GM12878 (cell line): ENCODE data around the gene DHX16. TPM values are rescaled to one million over a fixed set of nuclear protein-coding genes. Genes with fewer than 3 reads are reported as not detected.

Experiments used
- ATAC-seq: fragments of 200-7000 bp; cut with Tn5 transposase; 3 replicates; pipeline ENCODE4 v1.9.1; 2020; ENCODE audit warnings: mild to moderate bottlenecking, moderate library complexity
- BruUV-seq: library from RNA; stranded (reverse); fragments of 400-500 nt; replicated peaks from 2 replicates; lab custom pipeline; 2021; lab: Mats Ljungman, UMichigan
- CTCF ChIA-PET: fragments of 300-600 bp; sonication (Branson Sonifier 250); formaldehyde crosslinking; extraction: SDS; loops from one replicate; lab custom pipeline; 2021; ENCODE audit warnings: inconsistent platforms; lab: Yijun Ruan, JAX
- POLR2A ChIA-PET: fragments of 350-600 bp; formaldehyde crosslinking; extraction: SDS; loops from one replicate; lab custom pipeline; 2021; ENCODE audit warnings: inconsistent platforms; lab: Charles Lee
- RAD21 ChIA-PET: fragments of 300-600 bp; sonication (Branson Sonifier 250); formaldehyde crosslinking; loops from one replicate; lab custom pipeline; 2023; ENCODE audit warnings: antibody characterized with exemption; ENCODE audit not compliant: unreplicated experiment; lab: Charles Lee
- SMC1A ChIA-PET: fragments of 300-600 bp; sonication (Branson Sonifier 250); formaldehyde crosslinking; loops from one replicate; lab custom pipeline; 2023; ENCODE audit not compliant: unreplicated experiment, uncharacterized antibody; lab: Charles Lee
- DNase-seq: peaks from one replicate; pipeline ENCODE4 v3.0.0-alpha.2; 2011; ENCODE audit warnings: low read depth, low spot score
- FAIRE-seq: peaks from 3 replicates; lab custom pipeline; 2011; peaks lifted over from hg19 to GRCh38; lab: Jason Lieb, UNC
- H2AFZ ChIP-seq: 2 replicates; pipeline ENCODE4 v1.6.0; 2011; ENCODE audit warnings: low read depth, low read length, control low read depth; ENCODE audit not compliant: control insufficient read depth
- H3K27ac ChIP-seq: 2 replicates; pipeline ENCODE4 v1.5.1; 2011; ENCODE audit warnings: control low read depth; ENCODE audit not compliant: control insufficient read depth, insufficient read depth
- H3K27me3 ChIP-seq, 2 experiments: replicated peaks in 1 of 2; 2 replicates each; pipeline versions ENCODE4 v1.6.0 to v1.6.1; 2011; ENCODE audit warnings: low read length in 1 of 2; ENCODE audit not compliant: control insufficient read depth in 2 of 2, insufficient read depth in 2 of 2
- H3K36me3 ChIP-seq, 2 experiments: 2 replicates each; pipeline ENCODE4 v1.5.1; 2011; ENCODE audit warnings: low read length in 1 of 2; ENCODE audit not compliant: control insufficient read depth in 2 of 2, insufficient read depth in 2 of 2
- H3K4me1 ChIP-seq: 2 replicates; pipeline ENCODE4 v1.6.1; 2011; ENCODE audit warnings: mild to moderate bottlenecking, low read length, moderate library complexity, mixed read lengths; ENCODE audit not compliant: control insufficient read depth, insufficient read depth
- H3K4me2 ChIP-seq: 2 replicates; pipeline ENCODE4 v1.6.0; 2011; ENCODE audit warnings: control low read depth; ENCODE audit not compliant: control insufficient read depth, insufficient read depth
- H3K4me3 ChIP-seq: fragments of 200-600 bp; sonication (generic); 2 replicates; pipeline ENCODE4 v1.5.1; 2016
- H3K79me2 ChIP-seq: 2 replicates; pipeline ENCODE4 v1.6.0; 2011; ENCODE audit warnings: low read length; ENCODE audit not compliant: control insufficient read depth, insufficient read depth
- H3K9ac ChIP-seq: 2 replicates; pipeline ENCODE4 v1.8.0; 2011; ENCODE audit warnings: low read length, control low read depth, mixed read lengths; ENCODE audit not compliant: control insufficient read depth, insufficient read depth
- H3K9me3 ChIP-seq: replicated peaks from 3 replicates; pipeline ENCODE4 v1.5.1; 2011; ENCODE audit warnings: mild to moderate bottlenecking, low read length; ENCODE audit not compliant: control insufficient read depth, insufficient read depth
- H4K20me1 ChIP-seq: 2 replicates; pipeline ENCODE4 v1.6.0; 2011; ENCODE audit not compliant: control insufficient read depth, insufficient read depth
- MXI1 ChIP-seq: fragments of 150-350 bp; IDR thresholded peaks from 2 replicates; pipeline ENCODE4 v1.6.1; 2011; ENCODE audit warnings: low read depth, mild to moderate bottlenecking, inconsistent platforms, low read length, improper control_type of control experiment
- SP1 ChIP-seq: IDR thresholded peaks from one replicate; pipeline ENCODE4 v1.6.1; 2011; ENCODE audit warnings: low read depth, low read length
- WGBS: methylation state at CpG from one replicate; pipeline ENCODE4 v1.1.6; 2016; ENCODE audit warnings: low lambda C conversion rate; ENCODE audit not compliant: insufficient replicate concordance, insufficient coverage; ENCODE audit errors: missing lambda C conversion rate; 5-methylcytosine and 5-hydroxymethylcytosine counted together
- in situ Hi-C: fragments of 300-500 bp; cut with MboI; formaldehyde crosslinking; loops from 9 replicates; pipeline ENCODE4 v1.14.3; 2018; ENCODE audit warnings: mixed read lengths
- intact Hi-C: fragments of 100-400 bp; cut with micrococcal nuclease; formaldehyde crosslinking; loops from one replicate; pipeline ENCODE4 v1.14.2; 2022; ENCODE audit not compliant: unreplicated experiment
- polyA plus RNA-seq, 11 experiments: library from polyadenylated mRNA; depleted of rRNA in 4 of 11; unstranded in 6 of 11; stranded (reverse) in 5 of 11; fragments of >200 nt; fragmentation: Nextera tagmentation in 4 of 11; fragmentation: Illumina TruSeq in 1 of 11; extraction: Ambion mirVana in 4 of 11; extraction: Trizol in 1 of 11; gene quantifications; 1 replicate in 1 of 11; 2 replicates in 10 of 11; pipeline versions ENCODE4 v1.2.1 to v1.2.3, GENCODE V29; 2011 to 2016; ENCODE audit warnings: inconsistent platforms in 2 of 11, missing spikeins in 2 of 11, low read depth in 1 of 11
- total RNA-seq, 4 experiments: library from RNA; depleted of rRNA in 3 of 4; stranded (reverse); fragments of >200 nt in 3 of 4; fragmentation: Illumina TruSeq in 1 of 4; extraction: Trizol in 1 of 4; gene quantifications; 2 replicates each; pipeline versions ENCODE4 v1.2.1 to v1.2.3, GENCODE V29; 2013 to 2021

The DHX16 gene
- total and polyA plus RNA-seq, 10 of the 15 experiments (the other 5 are each of a cell fraction or from before 2014, with no cell fraction given), result 10.1 to 41.4 (median 38.3) TPM

- intact Hi-C loops, result no loop called here
- FAIRE-seq, result no peak
- CTCF ChIA-PET, result interaction anchor here (0.6 to 2.1 kb wide), 13 partner anchors 11 to 259 kb away, joined by 3 to 8 read pairs (median 5); partner anchors contain the start of genes DHX16 and PRR3
- Histone ChIP-seq H3K9ac (peak overlapping the region; percentile 95), H3K9me3 (no peaks in the 10 kb centered on the region; the same call in 2 of the 3 replicates), H3K4me2 (peak overlapping the region; percentile 81), H3K27ac (peak overlapping the region; percentile 99), H2AFZ (peak overlapping the region; percentile 1; the same call in 1 of the 2 replicates), H3K36me3 (peaks cover 6 to 33% of the 10 kb centered on the region in 2 experiments; a peak in 3 of 4 replicates), H3K4me1 (peaks cover 3% of the 10 kb centered on the region), H4K20me1 (0 out of 2 replicates have a peak, but pooled peaks cover 6% of the 10 kb centered on the region), H3K27me3 (no peaks in the 10 kb centered on the region), H3K4me3 (peak overlapping the region; percentile 80), H3K79me2 (peaks cover 56% of the 10 kb centered on the region)
- SMC1A ChIA-PET, result interaction anchor here (0.8 to 2.8 kb wide), 14 partner anchors 8 to 295 kb away, joined by 3 to 12 read pairs (median 4); partner anchors contain the start of genes ATAT1, C6orf136, DHX16 and VARS2
- RAD21 ChIA-PET, result interaction anchor here (0.9 to 1.5 kb wide), 2 partner anchors 89 to 113 kb away, joined by 4 to 8 read pairs; no protein-coding TSS in a partner anchor
- in situ Hi-C loops, result loop anchor here (5.0 kb wide), 1 partner anchor 99 kb away; the partner anchor contains the start of gene MDC1
- ATAC-seq, result no peak
- no peak for DNase-seq
- WGBS, result under 1% methylated on average over 8 of the region's 8 CpGs
- no TSS peak for BruUV-seq
- POLR2A ChIA-PET, result interaction anchor here (0.7 to 2.0 kb wide), 20 partner anchors 8 to 204 kb away, joined by 3 to 11 read pairs (median 4); partner anchors contain the start of genes ABCF1, ATAT1, DHX16 and NRM
- TF ChIP-seq SP1, result no peak
- no peak for TF ChIP-seq MXI1
These were observed 54.5 kb downstream of the DHX16 start for GRCh38 chr6:30618270-30618797.
